ENCODE measurements around the gene USP40.

GRCh38 chr2:233525791-233526190 is 40.8 kb downstream of the USP40 start:
- no peak for TF ChIP-seq POLR2A (IDR thresholded peaks at IDR 0.05)
- no peak for TF ChIP-seq CTCF (IDR thresholded peaks at IDR 0.05)

Data from ovary (tissue), 3 donors.